Suprapubic skin (tissue), 4 donors: ENCODE measurements around the gene EDN3. TPM values are rescaled to one million over a fixed set of nuclear protein-coding genes. Genes with fewer than 3 reads are reported as not detected.

Experiments
- DNase-seq, 2 donors: peaks; one replicate each; pipeline ENCODE4 v3.0.0-alpha.2; 2019; ENCODE audit warnings: low spot score in 2 of 2
- H3K27ac ChIP-seq: fragments of 200-600 bp; sonication (generic); one replicate; pipeline ENCODE4 v1.5.1; 2019
- H3K27me3 ChIP-seq: fragments of 200-600 bp; sonication (generic); one replicate; pipeline ENCODE4 v1.5.1; 2019
- H3K36me3 ChIP-seq: fragments of 200-600 bp; sonication (generic); one replicate; pipeline ENCODE4 v1.5.1; 2019
- H3K4me1 ChIP-seq: fragments of 200-600 bp; sonication (generic); one replicate; pipeline ENCODE4 v1.5.1; 2019
- H3K4me3 ChIP-seq: fragments of 200-600 bp; sonication (generic); one replicate; pipeline ENCODE4 v1.5.1; 2019; ENCODE audit warnings: mild to moderate bottlenecking
- H3K9me3 ChIP-seq: fragments of 200-600 bp; sonication (generic); one replicate; pipeline ENCODE4 v1.5.1; 2019
- EP300 ChIP-seq: sonication (generic); formaldehyde crosslinking; IDR thresholded peaks from one replicate; pipeline ENCODE4 v1.6.1; 2017; ENCODE audit warnings: antibody characterized with exemption
- POLR2A ChIP-seq, 2 donors: fragments of 450-650 bp; IDR thresholded peaks; one replicate each; pipeline ENCODE4 v1.6.1; 2017; ENCODE audit warnings: antibody characterized with exemption in 2 of 2, mild to moderate bottlenecking in 2 of 2, moderate library complexity in 2 of 2
- POLR2AphosphoS5 ChIP-seq, 3 donors: sonication (generic); formaldehyde crosslinking; IDR thresholded peaks; one replicate each; pipeline ENCODE4 v1.6.1; 2017; ENCODE audit warnings: antibody characterized with exemption in 3 of 3
- WGBS: methylation state at CpG from one replicate; pipeline ENCODE4 v1.1.5; 2018; 5-methylcytosine and 5-hydroxymethylcytosine counted together
- total RNA-seq, 4 donors: library from RNA; depleted of rRNA; stranded (reverse); fragments of >200 nt; gene quantifications; one replicate each; pipeline ENCODE4 v1.1.0, GENCODE V29; 2016
- TF ChIP-seq, protein P1 (sequence below), 2 donors: fragments of 200-600 bp in 1 of 2; fragments of 450-650 bp in 1 of 2; sonication (generic) in 1 of 2; IDR thresholded peaks; one replicate each; pipeline ENCODE4 v1.5.1; 2016 to 2019; ENCODE audit warnings: antibody characterized with exemption in 2 of 2, mild to moderate bottlenecking in 1 of 2, moderate library complexity in 1 of 2

EDN3 gene
- total RNA-seq, 4 donors from 2014 or later = 0.97 to 2.4 (median 1.6) TPM

- no peaks in the 10 kb centered on the region for H3K4me1 ChIP-seq
- DNase-seq = no peak
- H3K4me3 ChIP-seq = no peak overlapping the region
- TF ChIP-seq EP300 = no peak
- TF ChIP-seq, protein P1, sequence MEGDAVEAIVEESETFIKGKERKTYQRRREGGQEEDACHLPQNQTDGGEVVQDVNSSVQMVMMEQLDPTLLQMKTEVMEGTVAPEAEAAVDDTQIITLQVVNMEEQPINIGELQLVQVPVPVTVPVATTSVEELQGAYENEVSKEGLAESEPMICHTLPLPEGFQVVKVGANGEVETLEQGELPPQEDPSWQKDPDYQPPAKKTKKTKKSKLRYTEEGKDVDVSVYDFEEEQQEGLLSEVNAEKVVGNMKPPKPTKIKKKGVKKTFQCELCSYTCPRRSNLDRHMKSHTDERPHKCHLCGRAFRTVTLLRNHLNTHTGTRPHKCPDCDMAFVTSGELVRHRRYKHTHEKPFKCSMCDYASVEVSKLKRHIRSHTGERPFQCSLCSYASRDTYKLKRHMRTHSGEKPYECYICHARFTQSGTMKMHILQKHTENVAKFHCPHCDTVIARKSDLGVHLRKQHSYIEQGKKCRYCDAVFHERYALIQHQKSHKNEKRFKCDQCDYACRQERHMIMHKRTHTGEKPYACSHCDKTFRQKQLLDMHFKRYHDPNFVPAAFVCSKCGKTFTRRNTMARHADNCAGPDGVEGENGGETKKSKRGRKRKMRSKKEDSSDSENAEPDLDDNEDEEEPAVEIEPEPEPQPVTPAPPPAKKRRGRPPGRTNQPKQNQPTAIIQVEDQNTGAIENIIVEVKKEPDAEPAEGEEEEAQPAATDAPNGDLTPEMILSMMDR (IDR thresholded peaks at IDR 0.05) = no peak
- no peak for TF ChIP-seq POLR2A (IDR thresholded peaks at IDR 0.05)
- no peak for TF ChIP-seq POLR2AphosphoS5 (IDR thresholded peaks at IDR 0.05)
- H3K27me3 ChIP-seq = peaks cover 8% of the 10 kb centered on the region
- H3K9me3 ChIP-seq = no peaks in the 10 kb centered on the region
- no peak overlapping the region for H3K27ac ChIP-seq
- 63% methylated on average over 1 of the region's 1 CpG for WGBS
- no peaks in the 10 kb centered on the region for H3K36me3 ChIP-seq
Measured at GRCh38 chr20:59374261-59374660, 73.8 kb downstream of the EDN3 start.

GRCh38 chr20:59375541-59375940 lies 75.1 kb downstream of the EDN3 start:
- WGBS = 70% methylated on average over 3 of the region's 3 CpGs

More at GRCh38 chr20:59375541-59375940, 75.1 kb downstream of the EDN3 start:
- DNase-seq = no peak
- TF ChIP-seq EP300 (no peak), POLR2A (IDR thresholded peaks at IDR 0.05) (no peak), POLR2AphosphoS5 (IDR thresholded peaks at IDR 0.05) (no peak)
- TF ChIP-seq, protein P1 (IDR thresholded peaks at IDR 0.05) = no peak
- H3K27ac ChIP-seq = no peak overlapping the region
- no peaks in the 10 kb centered on the region for H3K36me3 ChIP-seq
- H3K27me3 ChIP-seq = peaks cover 21% of the 10 kb centered on the region
- H3K4me1 ChIP-seq = no peaks in the 10 kb centered on the region
- H3K9me3 ChIP-seq = no peaks in the 10 kb centered on the region
- no peak overlapping the region for H3K4me3 ChIP-seq

Other genes with a start within 250 kb of the EDN3 start
- gene ZNF831, start 136.8 kb upstream of the EDN3 start, total RNA-seq = 1 to 10 TPM in 1 of 4 donors, under 1 TPM in 2, not detected in 1; 0.16 to 1.0 (median 0.34) TPM